Neural cell (in vitro differentiated cells): ENCODE data around the gene ISYNA1. TPM values are rescaled to one million over a fixed set of nuclear protein-coding genes. Genes with fewer than 3 reads are reported as not detected.

Source experiments
- H2AFZ ChIP-seq: fragments of 200-600, 300-800 bp; sonication (generic), shearing (Covaris generic); 2 replicates; pipeline ENCODE4 v1.6.0; 2014; ENCODE audit warnings: low read depth, mild to moderate bottlenecking, antibody characterized with exemption, low read length, moderate library complexity
- H3F3A ChIP-seq: fragments of 200-600 bp; shearing (Covaris generic); 2 replicates; pipeline ENCODE4 v1.6.1; 2016; ENCODE audit warnings: mild to moderate bottlenecking, moderate library complexity, mixed read lengths, antibody characterized with exemption, low read length; ENCODE audit not compliant: insufficient read depth, poor library complexity, severe bottlenecking
- H3K27ac ChIP-seq: fragments of 200-600, 300-800 bp; sonication (generic), shearing (Covaris generic); 2 replicates; pipeline ENCODE4 v1.5.1; 2014; ENCODE audit warnings: mild to moderate bottlenecking, low read length, moderate library complexity
- H3K27me3 ChIP-seq: fragments of 300-800, 200-600 bp; sonication (generic), shearing (Covaris generic); 2 replicates; pipeline ENCODE4 v1.6.0; 2014; ENCODE audit warnings: mild to moderate bottlenecking, low read depth, low read length, moderate library complexity; ENCODE audit not compliant: insufficient read depth
- H3K36me3 ChIP-seq: fragments of 300-800, 200-600 bp; sonication (generic), shearing (Covaris generic); 2 replicates; pipeline ENCODE4 v1.5.1; 2014; ENCODE audit warnings: mild to moderate bottlenecking, antibody characterized with exemption, low read length, moderate library complexity; ENCODE audit not compliant: insufficient read depth
- H3K4me2 ChIP-seq: fragments of 300-800, 200-600 bp; sonication (generic), shearing (Covaris generic); 2 replicates; pipeline ENCODE4 v1.6.0; 2014; ENCODE audit warnings: mild to moderate bottlenecking, low read length
- H3K4me3 ChIP-seq: fragments of 300-800, 200-600 bp; sonication (generic), shearing (Covaris generic); 2 replicates; pipeline ENCODE4 v1.5.1; 2014; ENCODE audit warnings: mild to moderate bottlenecking, low read length, moderate library complexity
- H3K79me2 ChIP-seq: fragments of 200-600 bp; shearing (Covaris generic); replicated peaks from 2 replicates; pipeline ENCODE4 v1.6.0; 2014; ENCODE audit warnings: mild to moderate bottlenecking, low read length, moderate library complexity; ENCODE audit not compliant: insufficient read depth
- H3K9ac ChIP-seq: fragments of 300-800, 200-600 bp; sonication (generic), shearing (Covaris generic); 2 replicates; pipeline ENCODE4 v1.6.1; 2016; ENCODE audit warnings: mild to moderate bottlenecking, low read length, mixed read lengths
- H3K9me2 ChIP-seq: fragments of 200-600 bp; shearing (Covaris generic); 2 replicates; pipeline ENCODE4 v1.6.1; 2016; ENCODE audit warnings: mild to moderate bottlenecking, low read length, mixed read lengths; ENCODE audit not compliant: insufficient read depth
- H3K9me3 ChIP-seq: fragments of 200-600, 300-800 bp; sonication (generic), shearing (Covaris generic); 2 replicates; pipeline ENCODE4 v1.6.1; 2016; ENCODE audit warnings: mild to moderate bottlenecking, mixed run types, low read length, moderate library complexity, mixed read lengths
- H4K20me1 ChIP-seq: fragments of 200-600 bp; shearing (Covaris generic); 2 replicates; pipeline ENCODE4 v1.6.1; 2016; ENCODE audit warnings: mild to moderate bottlenecking, mixed run types; ENCODE audit not compliant: insufficient read depth
- CTCF ChIP-seq: fragments of 450-650 bp; IDR thresholded peaks from 2 replicates; pipeline ENCODE4 v1.5.1; 2014; ENCODE audit warnings: antibody characterized with exemption, mild to moderate bottlenecking, moderate library complexity; ENCODE audit not compliant: poor library complexity, severe bottlenecking
- EP300 ChIP-seq: fragments of 450-650 bp; conservative IDR thresholded peaks from 2 replicates; pipeline ENCODE4 v1.6.1; 2014; ENCODE audit warnings: antibody characterized with exemption, mild to moderate bottlenecking, moderate library complexity; ENCODE audit not compliant: poor library complexity, severe bottlenecking
- EZH2 ChIP-seq: fragments of 200-600, 300-800 bp; shearing (Covaris generic), sonication (generic); IDR thresholded peaks from 2 replicates; pipeline ENCODE4 v1.6.1; 2014; ENCODE audit warnings: antibody characterized with exemption, low read length, borderline replicate concordance, mild to moderate bottlenecking; ENCODE audit not compliant: insufficient read depth, poor library complexity, severe bottlenecking
- MXI1 ChIP-seq: fragments of 450-650 bp; conservative IDR thresholded peaks from 2 replicates; pipeline ENCODE4 v1.6.1; 2014; ENCODE audit warnings: antibody characterized with exemption, mild to moderate bottlenecking; ENCODE audit not compliant: poor library complexity, severe bottlenecking
- POLR2AphosphoS5 ChIP-seq: IDR thresholded peaks from 2 replicates; pipeline ENCODE4 v1.6.1; 2012
- RAD21 ChIP-seq: fragments of 450-650 bp; conservative IDR thresholded peaks from 2 replicates; pipeline ENCODE4 v1.6.1; 2014; ENCODE audit warnings: antibody characterized with exemption, mild to moderate bottlenecking, moderate library complexity
- SMC3 ChIP-seq: fragments of 450-650 bp; conservative IDR thresholded peaks from 2 replicates; pipeline ENCODE4 v1.6.1; 2014; ENCODE audit warnings: antibody characterized with exemption, mild to moderate bottlenecking, moderate library complexity; ENCODE audit not compliant: poor library complexity
- TAF1 ChIP-seq: IDR thresholded peaks from 2 replicates; pipeline ENCODE4 v1.6.1; 2012; ENCODE audit warnings: low read depth
- polyA plus RNA-seq: library from polyadenylated mRNA; depleted of rRNA; stranded (reverse); fragments of >200 nt; gene quantifications from 2 replicates; pipeline ENCODE4 v1.2.3, GENCODE V29; 2014
- TF ChIP-seq, protein P1 (sequence below): IDR thresholded peaks from 2 replicates; pipeline ENCODE4 v1.6.1; 2012; ENCODE audit warnings: borderline replicate concordance

The ISYNA1 gene
- polyA plus RNA-seq, 1 donor from 2014 or later, result 123 TPM

DNA sequence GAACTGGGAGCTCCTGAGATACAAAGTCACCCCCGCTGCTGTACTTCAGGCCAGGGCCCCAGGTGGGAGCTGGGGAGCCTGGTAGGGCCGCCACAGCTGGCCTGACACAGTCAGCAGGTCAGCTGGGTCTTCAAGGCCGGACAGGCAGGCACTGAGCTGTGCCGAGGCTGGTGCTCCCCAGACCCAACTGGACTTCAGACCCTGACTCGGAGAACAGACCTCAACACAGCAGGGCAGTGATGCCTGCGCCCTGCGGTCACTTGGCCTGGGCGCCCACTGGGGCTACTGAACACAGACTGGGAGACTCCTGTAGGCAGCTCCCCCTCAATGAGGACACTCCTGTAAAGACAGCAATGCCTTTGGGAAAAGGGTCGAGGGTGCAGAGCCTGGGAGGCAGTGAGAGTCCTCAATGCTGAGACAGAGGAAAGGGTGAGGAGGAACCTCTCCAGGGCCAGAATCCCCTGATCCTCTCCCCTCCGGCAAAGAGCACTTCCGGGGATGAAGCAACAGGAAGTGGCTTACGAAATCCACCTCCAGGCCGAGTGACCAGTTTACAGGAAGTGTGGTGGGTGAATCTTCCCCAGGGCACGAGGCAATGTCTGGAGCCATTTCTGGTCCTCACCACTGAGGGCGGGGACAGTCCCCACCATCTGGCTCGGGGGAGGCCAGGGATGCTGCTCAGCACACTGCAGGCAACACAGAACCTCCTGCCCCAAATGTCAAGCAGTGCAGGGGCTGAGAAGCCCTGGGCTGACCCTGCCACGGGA lies 40.8 kb upstream of the ISYNA1 start:
- Histone ChIP-seq H3K9ac (no peak overlapping the region), H3K4me3 (no peak overlapping the region)
- TF ChIP-seq, protein P1, sequence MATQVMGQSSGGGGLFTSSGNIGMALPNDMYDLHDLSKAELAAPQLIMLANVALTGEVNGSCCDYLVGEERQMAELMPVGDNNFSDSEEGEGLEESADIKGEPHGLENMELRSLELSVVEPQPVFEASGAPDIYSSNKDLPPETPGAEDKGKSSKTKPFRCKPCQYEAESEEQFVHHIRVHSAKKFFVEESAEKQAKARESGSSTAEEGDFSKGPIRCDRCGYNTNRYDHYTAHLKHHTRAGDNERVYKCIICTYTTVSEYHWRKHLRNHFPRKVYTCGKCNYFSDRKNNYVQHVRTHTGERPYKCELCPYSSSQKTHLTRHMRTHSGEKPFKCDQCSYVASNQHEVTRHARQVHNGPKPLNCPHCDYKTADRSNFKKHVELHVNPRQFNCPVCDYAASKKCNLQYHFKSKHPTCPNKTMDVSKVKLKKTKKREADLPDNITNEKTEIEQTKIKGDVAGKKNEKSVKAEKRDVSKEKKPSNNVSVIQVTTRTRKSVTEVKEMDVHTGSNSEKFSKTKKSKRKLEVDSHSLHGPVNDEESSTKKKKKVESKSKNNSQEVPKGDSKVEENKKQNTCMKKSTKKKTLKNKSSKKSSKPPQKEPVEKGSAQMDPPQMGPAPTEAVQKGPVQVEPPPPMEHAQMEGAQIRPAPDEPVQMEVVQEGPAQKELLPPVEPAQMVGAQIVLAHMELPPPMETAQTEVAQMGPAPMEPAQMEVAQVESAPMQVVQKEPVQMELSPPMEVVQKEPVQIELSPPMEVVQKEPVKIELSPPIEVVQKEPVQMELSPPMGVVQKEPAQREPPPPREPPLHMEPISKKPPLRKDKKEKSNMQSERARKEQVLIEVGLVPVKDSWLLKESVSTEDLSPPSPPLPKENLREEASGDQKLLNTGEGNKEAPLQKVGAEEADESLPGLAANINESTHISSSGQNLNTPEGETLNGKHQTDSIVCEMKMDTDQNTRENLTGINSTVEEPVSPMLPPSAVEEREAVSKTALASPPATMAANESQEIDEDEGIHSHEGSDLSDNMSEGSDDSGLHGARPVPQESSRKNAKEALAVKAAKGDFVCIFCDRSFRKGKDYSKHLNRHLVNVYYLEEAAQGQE, result no peak
- TF ChIP-seq CTCF, result no peak
- TF ChIP-seq MXI1, result no peak
- no peak for TF ChIP-seq EZH2
- TF ChIP-seq POLR2AphosphoS5, result no peak
- TF ChIP-seq RAD21, result no peak
- no peak for TF ChIP-seq TAF1
- TF ChIP-seq SMC3, result no peak
- TF ChIP-seq EP300, result no peak

GRCh38 chr19:18477974-18478373 lies 40.0 kb upstream of the ISYNA1 start:
- H3K27ac ChIP-seq, result no peak overlapping the region
- H3F3A ChIP-seq, result no peaks in the 10 kb centered on the region
- H3K36me3 ChIP-seq, result no peaks in the 10 kb centered on the region
- no peak overlapping the region for H3K4me3 ChIP-seq
- H3K9me2 ChIP-seq, result no peaks in the 10 kb centered on the region
- H3K79me2 ChIP-seq, result no peaks in the 10 kb centered on the region
- H3K27me3 ChIP-seq, result no peaks in the 10 kb centered on the region
- no peak overlapping the region for H2AFZ ChIP-seq
- H4K20me1 ChIP-seq, result no peaks in the 10 kb centered on the region
- H3K4me2 ChIP-seq, result no peak overlapping the region
- TF ChIP-seq SMC3 (no peak), CTCF (no peak), EZH2 (no peak), MXI1 (no peak)
- TF ChIP-seq, protein P1, result no peak
- no peaks in the 10 kb centered on the region for H3K9me3 ChIP-seq
- no peak overlapping the region for H3K9ac ChIP-seq

More for the DNA sequence above, 40.8 kb upstream of the ISYNA1 start:
- Histone ChIP-seq H3K4me2 (no peak overlapping the region), H3K9me2 (no peaks in the 10 kb centered on the region), H3K79me2 (no peaks in the 10 kb centered on the region), H3K36me3 (no peaks in the 10 kb centered on the region), H2AFZ (no peak overlapping the region), H4K20me1 (no peaks in the 10 kb centered on the region), H3K27ac (no peak overlapping the region), H3K27me3 (no peaks in the 10 kb centered on the region), H3F3A (no peaks in the 10 kb centered on the region), H3K9me3 (no peaks in the 10 kb centered on the region)
